H1 (cell line): Measurements from ENCODE around the gene VPS13C. TPM values are rescaled to one million over a fixed set of nuclear protein-coding genes. Genes with fewer than 3 reads are reported as not detected.

ENCODE experiments used
- CTCF ChIA-PET: fragments of 300-600 bp; sonication (Branson Sonifier 250); formaldehyde crosslinking; loops from one replicate; lab custom pipeline; 2021; ENCODE audit not compliant: partially characterized antibody; lab: Charles Lee
- POLR2A ChIA-PET: fragments of 300-600 bp; sonication (Branson Sonifier 250); formaldehyde crosslinking; loops from one replicate; lab custom pipeline; 2021; ENCODE audit warnings: inconsistent platforms; ENCODE audit not compliant: partially characterized antibody; lab: Charles Lee
- DNase-seq, 2 experiments: peaks; one replicate each; pipeline versions ENCODE4 v3.0.0 to v3.0.0-alpha.2; 2010 to 2022; ENCODE audit warnings: low spot score in 2 of 2, low read depth in 1 of 2, mixed read lengths in 1 of 2
- FAIRE-seq: peaks from 2 replicates; lab custom pipeline; 2011; peaks lifted over from hg19 to GRCh38; lab: Jason Lieb, UNC
- H2AFZ ChIP-seq: 2 replicates; pipeline ENCODE4 v1.8.1; 2012; ENCODE audit warnings: low read length, inconsistent platforms
- H2AK5ac ChIP-seq: 2 replicates; pipeline ENCODE4 v1.6.1; 2013; ENCODE audit warnings: low read depth, low read length
- H2BK120ac ChIP-seq: replicated peaks from 2 replicates; pipeline ENCODE3; 2013; ENCODE audit warnings: low read depth, low read length, inconsistent platforms
- H2BK12ac ChIP-seq: 2 replicates; pipeline ENCODE4 v1.6.1; 2013; ENCODE audit warnings: low read depth, low read length
- H2BK15ac ChIP-seq: 2 replicates; pipeline ENCODE4 v1.6.1; 2013; ENCODE audit warnings: low read length
- H2BK20ac ChIP-seq: 2 replicates; pipeline ENCODE4 v1.6.1; 2013; ENCODE audit warnings: low read length
- H2BK5ac ChIP-seq: 2 replicates; pipeline ENCODE4 v1.6.1; 2013; ENCODE audit warnings: low read depth, low read length
- H3K14ac ChIP-seq: 2 replicates; pipeline ENCODE4 v1.6.1; 2013; ENCODE audit warnings: inconsistent platforms; ENCODE audit not compliant: insufficient read length
- H3K18ac ChIP-seq: 2 replicates; pipeline ENCODE4 v1.6.1; 2013; ENCODE audit warnings: low read length; ENCODE audit errors: extremely low read depth
- H3K23ac ChIP-seq: 2 replicates; pipeline ENCODE4 v1.6.1; 2013; ENCODE audit warnings: inconsistent platforms; ENCODE audit not compliant: insufficient read length
- H3K23me2 ChIP-seq: 2 replicates; pipeline ENCODE4 v1.6.1; 2013; ENCODE audit warnings: low read depth, low read length
- H3K27ac ChIP-seq: 2 replicates; pipeline ENCODE4 v1.6.1; 2011; ENCODE audit warnings: low read depth, low read length, inconsistent platforms
- H3K27me3 ChIP-seq, 4 experiments: replicated peaks in 1 of 4; 1 replicate in 1 of 4; 2 replicates in 3 of 4; pipeline versions ENCODE4 v1.6.1 to v1.8.1; 2011 to 2013; ENCODE audit warnings: low read length in 3 of 4, mild to moderate bottlenecking in 3 of 4, inconsistent platforms in 2 of 4, mixed read lengths in 2 of 4, moderate library complexity in 1 of 4; ENCODE audit not compliant: control insufficient read depth in 3 of 4, insufficient read depth in 3 of 4; ENCODE audit errors: extremely low read depth in 1 of 4
- H3K36me3 ChIP-seq, 4 experiments: 2 replicates each; pipeline versions ENCODE4 v1.6.1 to v1.8.1; 2011 to 2013; ENCODE audit warnings: mild to moderate bottlenecking in 4 of 4, low read length in 3 of 4, moderate library complexity in 2 of 4, control low read depth in 1 of 4, inconsistent platforms in 1 of 4; ENCODE audit not compliant: insufficient read depth in 4 of 4, control insufficient read depth in 2 of 4
- H3K4ac ChIP-seq: replicated peaks from 2 replicates; pipeline ENCODE3; 2013; ENCODE audit warnings: low read length, low read depth, mixed read lengths, inconsistent platforms; ENCODE audit not compliant: insufficient read length
- H3K4me1 ChIP-seq, 4 experiments: replicated peaks in 1 of 4; 1 replicate in 1 of 4; 2 replicates in 3 of 4; pipeline versions ENCODE4 v1.6.1 to v1.8.1; 2011 to 2013; ENCODE audit warnings: low read length in 3 of 4, inconsistent platforms in 2 of 4, mixed read lengths in 1 of 4; ENCODE audit not compliant: insufficient read depth in 4 of 4, control insufficient read depth in 3 of 4
- H3K4me2 ChIP-seq, 2 experiments: 2 replicates each; pipeline versions ENCODE4 v1.6.1 to v1.8.1; 2011 to 2013; ENCODE audit warnings: low read depth in 2 of 2, low read length in 2 of 2, control low read depth in 1 of 2, inconsistent platforms in 1 of 2, mild to moderate bottlenecking in 1 of 2; ENCODE audit not compliant: insufficient read depth in 1 of 2
- H3K4me3 ChIP-seq, 4 experiments: fragments of 200-600, 300-600 bp in 1 of 4; sonication (generic), shearing (Covaris generic), sonication (Bioruptor Twin) in 1 of 4; 2 replicates each; pipeline versions ENCODE4 v1.5.1 to v1.8.1; 2011 to 2016; ENCODE audit warnings: low read length in 4 of 4, low read depth in 3 of 4, control low read depth in 2 of 4, inconsistent platforms in 2 of 4, mild to moderate bottlenecking in 2 of 4, mixed read lengths in 1 of 4, moderate library complexity in 1 of 4; ENCODE audit not compliant: insufficient read depth in 2 of 4; ENCODE audit errors: extremely low read depth in 1 of 4
- H3K56ac ChIP-seq: replicated peaks from 2 replicates; pipeline ENCODE3; 2013; ENCODE audit warnings: low read depth, mild to moderate bottlenecking, mixed read lengths, low read length, inconsistent platforms; ENCODE audit not compliant: insufficient read length
- H3K79me1 ChIP-seq: 2 replicates; pipeline ENCODE4 v1.6.1; 2013; ENCODE audit warnings: low read depth, low read length, control low read depth
- H3K79me2 ChIP-seq, 2 experiments: 2 replicates each; pipeline versions ENCODE4 v1.6.1 to v1.8.1; 2012 to 2013; ENCODE audit warnings: low read length in 2 of 2, mild to moderate bottlenecking in 2 of 2, inconsistent platforms in 1 of 2; ENCODE audit not compliant: insufficient read depth in 2 of 2, control insufficient read depth in 1 of 2
- H3K9ac ChIP-seq, 4 experiments: replicated peaks in 1 of 4; 1 replicate in 1 of 4; 2 replicates in 3 of 4; pipeline versions ENCODE4 v1.6.1 to v1.8.1; 2011 to 2013; ENCODE audit warnings: low read depth in 3 of 4, low read length in 3 of 4, control low read depth in 2 of 4, mild to moderate bottlenecking in 2 of 4, moderate library complexity in 2 of 4, inconsistent platforms in 1 of 4; ENCODE audit errors: extremely low read depth in 1 of 4
- H3K9me3 ChIP-seq, 2 experiments: 2 replicates each; pipeline versions ENCODE4 v1.6.1 to v1.8.1; 2012 to 2013; ENCODE audit warnings: mild to moderate bottlenecking in 2 of 2, moderate library complexity in 2 of 2, control low read depth in 1 of 2, inconsistent platforms in 1 of 2, low read depth in 1 of 2, low read length in 1 of 2, mixed read lengths in 1 of 2; ENCODE audit not compliant: insufficient read depth in 2 of 2
- H4K20me1 ChIP-seq, 2 experiments: replicated peaks in 1 of 2; 2 replicates each; pipeline versions ENCODE3 to v1.8.1; 2011 to 2013; ENCODE audit warnings: inconsistent platforms in 2 of 2, low read length in 2 of 2, mild to moderate bottlenecking in 1 of 2; ENCODE audit not compliant: insufficient read depth in 2 of 2, control insufficient read depth in 1 of 2
- H4K5ac ChIP-seq: 2 replicates; pipeline ENCODE4 v1.6.1; 2013; ENCODE audit warnings: low read length, low read depth, mixed read lengths, inconsistent platforms; ENCODE audit not compliant: insufficient read length
- H4K8ac ChIP-seq: 2 replicates; pipeline ENCODE4 v1.8.0; 2013; ENCODE audit warnings: mild to moderate bottlenecking, moderate library complexity, low read length, inconsistent platforms; ENCODE audit not compliant: insufficient read depth; ENCODE audit errors: extremely low read depth
- H4K91ac ChIP-seq: replicated peaks from 2 replicates; pipeline ENCODE3; 2013; ENCODE audit warnings: low read length, mixed read lengths, inconsistent platforms; ENCODE audit not compliant: insufficient read length
- BRCA1 ChIP-seq: IDR thresholded peaks from 2 replicates; pipeline ENCODE4 v1.6.1; 2012; ENCODE audit warnings: low read depth, low read length, improper control_type of control experiment
- JUND ChIP-seq: IDR thresholded peaks from 2 replicates; pipeline ENCODE4 v1.6.1; 2011; ENCODE audit warnings: mild to moderate bottlenecking, improper control_type of control experiment, low read length
- KDM5A ChIP-seq: fragments of 200-600 bp; IDR thresholded peaks from 2 replicates; pipeline ENCODE4 v1.7.1; 2012; ENCODE audit warnings: mild to moderate bottlenecking, low read length, inconsistent platforms, mixed read lengths
- RAD21 ChIP-seq, 2 experiments: IDR thresholded peaks in 1 of 2; conservative IDR thresholded peaks in 1 of 2; 2 replicates each; pipeline ENCODE4 v1.6.1; 2011; ENCODE audit warnings: low read depth in 2 of 2, low read length in 2 of 2, improper control_type of control experiment in 1 of 2, inconsistent platforms in 1 of 2, mild to moderate bottlenecking in 1 of 2, moderate library complexity in 1 of 2
- WGBS, 2 experiments: shearing (Covaris generic) in 1 of 2; methylation state at CpG; one replicate each; pipeline versions ENCODE4 v1.1.6 to v1.1.7; 2013 to 2015; ENCODE audit warnings: low lambda C conversion rate in 2 of 2, mixed read lengths in 2 of 2, inconsistent platforms in 1 of 2, low coverage in 1 of 2, missing lambda C conversion rate in 1 of 2; ENCODE audit not compliant: insufficient replicate concordance in 2 of 2, insufficient coverage in 1 of 2, insufficient read length in 1 of 2; ENCODE audit errors: extremely low coverage in 1 of 2, missing lambda C conversion rate in 1 of 2; 5-methylcytosine and 5-hydroxymethylcytosine counted together
- polyA plus RNA-seq, 7 experiments: library from polyadenylated mRNA; depleted of rRNA in 3 of 7; stranded (reverse) in 5 of 7; unstranded in 2 of 7; fragments of >200 nt in 5 of 7; fragments of 200-250 nt in 2 of 7; gene quantifications; 1 replicate in 5 of 7; 2 replicates in 1 of 7; 4 replicates in 1 of 7; pipeline versions ENCODE4 v1.2.1 to v1.2.3, GENCODE V29; 2011 to 2013; ENCODE audit warnings: missing spikeins in 2 of 7, mixed read lengths in 2 of 7
- total RNA-seq: library from RNA; stranded (reverse); fragmentation: NEBNext Ultra II Directional; extraction: Animal tissue kit (Norgen Biotek cat#: 25700); gene quantifications from 2 replicates; pipeline ENCODE4 v1.2.1, GENCODE V29; 2021

The VPS13C gene
- total and polyA plus RNA-seq, 2 of the 8 experiments (the other 6 are each of a cell fraction or from before 2014, with no cell fraction given): 4.8 to 18.8 TPM

DNA sequence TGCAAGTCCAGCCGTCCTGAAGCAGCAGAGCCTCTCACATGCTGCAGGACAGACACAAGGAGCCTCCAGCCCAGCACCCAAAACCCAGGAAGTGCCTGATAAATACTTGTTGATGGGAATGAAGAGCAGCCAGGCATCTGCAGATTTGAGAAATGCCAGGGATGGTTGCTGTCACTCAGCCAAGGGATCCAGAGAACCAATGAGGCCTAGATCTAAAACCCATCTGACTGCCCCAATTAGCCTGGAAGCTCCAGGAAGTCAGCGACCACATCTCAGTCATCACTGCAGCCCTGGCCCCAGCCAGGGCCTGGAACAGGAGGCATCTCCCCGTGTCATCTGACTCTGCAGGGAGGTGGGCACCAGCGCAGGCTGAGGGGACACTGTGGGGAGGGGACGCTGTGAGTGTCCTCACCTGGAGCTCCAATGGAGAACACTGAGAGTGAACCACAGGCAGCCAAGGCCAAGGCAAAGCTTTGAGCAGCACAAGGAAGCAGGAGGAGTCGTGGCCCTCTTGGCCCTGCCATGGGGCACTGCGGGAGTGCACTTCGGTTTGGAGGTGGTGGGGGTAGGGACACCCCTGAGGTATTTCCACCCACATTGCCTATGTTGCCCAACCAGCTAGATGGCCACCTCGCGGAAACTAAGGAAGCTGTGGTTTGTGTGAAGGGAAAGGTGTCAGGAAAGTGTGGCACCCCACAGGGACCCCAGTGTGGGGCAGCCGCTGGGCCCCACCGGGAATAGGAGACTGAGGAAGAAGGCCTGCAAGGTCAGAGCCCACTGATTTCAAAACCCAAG, 229.5 kb downstream of the VPS13C start:
- Histone ChIP-seq H3K56ac (no peak overlapping the region), H4K8ac (peak overlapping the region; percentile 18; the same call in 1 of the 2 replicates), H3K4me2 (0 out of 4 replicates have a peak overlapping the region, but pooled peaks of 1 of the 2 experiments have one; percentile 19), H4K91ac (peak overlapping the region; percentile 61), H3K23ac (no peak overlapping the region), H3K79me1 (no peaks in the 10 kb centered on the region), H3K9me3 (no peaks in the 10 kb centered on the region), H3K36me3 (no peaks in the 10 kb centered on the region), H3K14ac (no peak overlapping the region), H4K5ac (no peak overlapping the region), H3K9ac (no peak overlapping the region), H3K27ac (no peak overlapping the region), H3K23me2 (no peaks in the 10 kb centered on the region), H3K4ac (no peak overlapping the region), H2BK5ac (0 out of 2 replicates have a peak overlapping the region, but pooled peaks have one; percentile 20), H3K27me3 (no peaks in the 10 kb centered on the region), H2BK15ac (0 out of 2 replicates have a peak overlapping the region, but pooled peaks have one; percentile 72), H2BK12ac (peak overlapping the region; percentile 71; the same call in 1 of the 2 replicates), H2AFZ (0 out of 2 replicates have a peak overlapping the region, but pooled peaks have one; percentile 37), H2BK20ac (0 out of 2 replicates have a peak overlapping the region, but pooled peaks have one; percentile 72), H3K18ac (0 out of 2 replicates have a peak overlapping the region, but pooled peaks have one; percentile 29), H2BK120ac (no peak overlapping the region), H4K20me1 (no peaks in the 10 kb centered on the region), H3K4me3 (no peak overlapping the region), H3K79me2 (no peaks in the 10 kb centered on the region), H2AK5ac (no peak overlapping the region), H3K4me1 (peaks cover 0 to 9% (median under 1%) of the 10 kb centered on the region in 4 experiments; a peak in 5 of 7 replicates)
- FAIRE-seq: no peak
- DNase-seq: no peak
- POLR2A ChIA-PET: no interaction called here
- CTCF ChIA-PET: interaction anchor here (0.6 to 4.9 kb wide), 8 partner anchors 10 to 663 kb away, joined by 3 to 56 read pairs (median 6); no protein-coding TSS in a partner anchor
- WGBS, 2 experiments: 90% methylated on average over 12 of the region's 12 CpGs; no CpG with 5 or more reads in 1 of the 2 experiments
- TF ChIP-seq JUND (no peak), RAD21 (IDR thresholded peaks at IDR 0.05 in 1 of 2, conservative IDR thresholded peaks at IDR 0.05 in 1 of 2; ENCODE audit: low read depth in 2 of 2, low read length in 2 of 2) (no peak), KDM5A (no peak), BRCA1 (no peak)
